Dedifferentiated amniotic fluid mesenchymal stem cell (primary cell): ENCODE measurements around the gene CALCR.
"Not testable (repeated sequence)": the region's sequence is repeated elsewhere in the genome, so short reads cannot be mapped to it uniquely, and the experiment has no call there.

Experiments
- DNase-seq: peaks from one replicate; pipeline ENCODE4 v3.0.0-alpha.2; 2016; ENCODE audit errors: extremely low spot score

CALCR gene

DNA sequence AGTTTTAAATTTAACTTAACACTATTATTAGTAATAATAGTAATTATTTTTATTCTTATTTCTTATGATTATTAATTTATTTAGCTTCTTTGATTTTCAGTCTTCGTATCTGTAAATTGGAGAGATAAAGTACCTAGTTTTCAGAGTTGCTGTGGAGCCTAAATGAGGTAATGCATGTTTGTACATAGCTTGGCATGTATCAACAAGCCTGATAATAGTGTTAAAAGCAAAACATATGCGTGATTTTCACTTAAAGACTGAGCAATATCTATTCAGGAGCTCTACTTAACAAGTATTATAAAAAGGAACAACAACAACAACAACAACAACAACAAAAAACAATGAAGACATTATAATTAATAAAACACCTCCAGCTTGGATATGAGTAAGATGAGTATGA is 12.4 kb downstream of the CALCR start:
- no peak for DNase-seq

DNA sequence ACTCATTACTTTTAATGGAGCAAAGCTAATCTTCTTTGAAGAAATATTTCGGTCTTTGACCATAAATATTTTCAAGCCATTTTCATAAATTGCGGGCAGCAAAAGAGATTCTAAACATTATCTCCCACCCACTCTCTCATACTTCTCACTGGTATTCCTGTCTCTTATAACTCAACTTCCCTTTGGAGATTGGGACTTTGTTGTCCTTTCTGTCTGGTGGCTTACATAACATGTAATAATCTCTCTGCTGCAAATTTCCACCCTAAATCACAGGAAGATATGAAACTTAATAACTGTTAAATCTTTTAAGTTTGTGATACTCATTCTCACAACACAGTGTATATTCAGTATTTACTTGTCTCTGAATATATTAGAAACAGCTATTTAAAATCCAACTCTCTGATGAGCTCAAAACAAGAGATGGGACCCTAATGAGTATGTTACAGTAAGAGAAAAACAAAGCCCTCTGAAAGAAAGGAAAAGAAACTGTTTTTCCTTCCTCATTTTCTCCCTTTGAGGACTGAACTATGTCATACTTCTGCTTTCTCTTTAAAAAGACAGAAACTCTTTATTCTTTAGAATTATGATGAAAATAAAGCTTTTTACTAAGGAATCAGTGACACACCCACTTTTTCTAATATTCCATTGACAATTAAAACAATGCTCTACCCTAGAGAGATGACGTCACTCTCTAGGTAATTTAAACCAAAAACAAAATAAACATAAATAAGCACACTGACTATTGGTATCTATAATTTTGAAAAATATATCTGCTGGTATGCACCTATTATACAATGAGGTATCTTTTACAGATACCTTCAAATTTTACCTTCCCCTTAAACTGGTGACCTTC is 14.7 kb downstream of the CALCR start:
- DNase-seq = no peak

DNA sequence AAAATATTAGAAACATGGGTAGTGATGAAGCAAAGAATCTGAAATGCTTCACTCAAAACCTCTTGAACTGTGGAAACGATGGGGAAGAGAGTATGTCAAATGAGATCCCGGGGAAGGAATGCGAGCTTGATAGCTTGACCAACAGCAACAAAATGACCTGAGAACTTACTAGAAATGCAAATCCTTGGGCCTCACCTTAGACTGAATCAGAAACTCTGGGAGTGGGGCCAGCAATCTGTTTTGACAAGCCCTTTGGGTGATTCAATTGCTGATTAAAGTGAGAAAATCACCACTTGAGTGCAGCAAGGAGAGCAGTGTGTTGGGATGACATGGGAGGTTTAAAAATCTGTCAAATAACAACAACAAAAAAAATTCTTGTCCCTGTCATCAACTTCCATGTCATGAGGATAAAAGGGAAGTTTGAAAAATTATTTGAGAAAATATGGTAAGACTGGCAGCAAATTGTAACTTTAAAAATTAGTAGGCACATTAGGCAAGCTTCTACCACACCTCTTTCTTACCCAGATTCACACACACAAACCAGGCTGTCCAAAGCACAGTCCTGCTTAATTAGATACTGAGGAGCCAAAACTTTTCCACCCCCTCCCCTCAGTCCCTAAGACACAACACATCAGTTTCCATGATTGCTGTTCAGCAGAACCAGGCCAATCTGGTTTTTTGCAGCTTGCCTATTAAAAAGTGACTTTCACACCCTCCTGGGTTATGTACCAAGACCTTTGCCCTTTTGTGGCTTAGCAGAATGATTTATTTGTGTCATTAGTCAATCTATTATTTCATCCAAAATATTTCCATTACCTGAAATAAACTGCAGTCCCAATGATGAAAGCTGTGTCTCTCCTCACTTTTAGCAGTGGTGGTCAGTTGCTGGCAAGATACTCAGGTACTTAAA is 15.6 kb downstream of the CALCR start:
- DNase-seq = no peak

DNA sequence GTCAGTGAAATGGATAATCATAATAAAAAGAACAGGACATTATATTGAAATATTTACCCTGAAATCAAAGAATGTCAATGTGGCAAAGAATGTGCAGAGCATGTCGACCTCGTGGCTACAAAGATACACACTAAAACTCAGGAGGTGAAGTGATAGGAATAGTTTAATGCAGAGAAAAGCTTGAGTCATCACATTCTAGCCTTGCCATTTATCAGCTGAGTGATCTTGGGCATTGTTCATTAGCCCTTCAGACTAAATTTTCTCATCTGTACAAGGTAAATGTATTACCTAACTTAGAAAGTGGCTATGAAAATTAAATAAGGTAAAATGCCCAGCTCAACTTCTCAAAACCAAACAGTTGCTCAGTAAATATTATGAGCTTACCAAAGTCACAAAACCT is 22.6 kb downstream of the CALCR start:
- DNase-seq = no peak

DNA sequence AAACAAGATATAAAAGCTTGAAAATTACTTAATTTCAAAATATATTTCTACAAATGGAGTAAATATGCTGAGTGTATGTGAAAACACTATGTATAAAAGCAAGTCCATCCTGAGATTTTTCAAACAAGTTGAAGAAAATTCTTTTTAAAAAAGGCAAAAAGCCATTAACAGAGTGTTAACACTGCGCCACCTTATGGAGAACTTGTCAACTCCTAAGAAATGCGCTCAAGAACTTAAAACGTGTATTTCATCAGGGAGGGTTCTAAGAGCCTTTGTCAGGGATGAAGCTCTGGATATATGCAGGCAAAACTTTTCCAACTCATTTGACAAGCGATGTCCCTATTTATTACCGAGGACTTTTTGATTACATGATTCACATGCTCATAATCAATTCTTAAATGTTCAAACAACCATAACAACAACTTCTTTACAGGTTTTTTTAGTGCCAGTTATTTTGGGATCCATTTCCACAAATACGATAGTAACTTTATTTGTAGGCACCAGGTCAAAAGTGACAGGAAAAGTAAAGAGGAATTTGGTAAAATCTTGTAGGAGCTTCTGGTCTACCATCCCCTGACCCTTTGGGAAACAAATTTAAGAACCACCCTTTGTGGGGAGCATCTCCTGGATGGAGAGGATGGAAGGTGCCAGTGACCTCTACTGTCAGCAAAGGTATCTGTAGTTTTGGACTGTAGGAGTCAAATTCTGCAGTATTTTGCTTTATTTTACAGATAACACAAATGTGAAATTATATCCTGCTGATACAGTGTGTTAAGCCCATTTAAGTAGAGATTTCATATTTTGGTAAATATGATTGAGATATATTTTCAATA is 23.2 kb downstream of the CALCR start:
- DNase-seq = peak; percentile 75

DNA sequence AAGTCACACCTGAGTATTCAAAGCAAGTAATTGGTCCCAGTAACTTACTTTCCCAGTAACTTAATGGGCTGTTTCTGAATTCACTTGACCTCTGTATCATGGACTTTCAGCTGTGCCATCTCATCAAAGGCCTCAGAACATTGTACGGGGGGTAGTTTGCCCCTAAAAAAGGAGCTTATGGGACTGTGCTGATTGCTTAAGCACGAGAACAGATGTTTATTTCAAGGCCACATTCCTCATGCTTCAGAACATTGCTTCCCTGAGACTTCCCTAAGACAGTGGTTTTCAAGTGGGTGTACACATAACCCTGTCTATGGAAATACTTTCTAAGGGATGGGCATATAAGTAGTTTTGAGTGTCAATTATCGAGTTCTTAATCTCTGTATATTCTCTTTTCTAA is 26.8 kb downstream of the CALCR start:
- DNase-seq = no peak

DNA sequence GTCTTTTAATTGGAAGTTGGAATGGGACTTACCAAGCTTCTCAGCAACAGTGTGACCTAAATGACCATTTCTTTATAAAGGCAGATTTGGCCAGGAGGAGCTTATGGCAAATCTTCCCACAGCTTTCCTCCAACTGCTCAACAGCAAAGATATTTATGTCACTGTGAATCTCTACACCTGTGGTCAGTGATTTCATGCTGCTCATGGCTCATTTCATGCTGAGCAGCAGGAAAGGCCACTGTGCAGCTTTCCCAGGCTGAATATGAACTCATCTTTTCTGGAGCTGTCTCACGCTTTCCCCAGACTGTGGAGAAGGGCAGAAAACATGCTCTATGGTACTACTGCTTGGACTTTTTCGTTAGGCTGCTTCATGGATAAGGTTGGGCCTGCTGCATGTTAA is 29.8 kb downstream of the CALCR start:
- DNase-seq = no peak

DNA sequence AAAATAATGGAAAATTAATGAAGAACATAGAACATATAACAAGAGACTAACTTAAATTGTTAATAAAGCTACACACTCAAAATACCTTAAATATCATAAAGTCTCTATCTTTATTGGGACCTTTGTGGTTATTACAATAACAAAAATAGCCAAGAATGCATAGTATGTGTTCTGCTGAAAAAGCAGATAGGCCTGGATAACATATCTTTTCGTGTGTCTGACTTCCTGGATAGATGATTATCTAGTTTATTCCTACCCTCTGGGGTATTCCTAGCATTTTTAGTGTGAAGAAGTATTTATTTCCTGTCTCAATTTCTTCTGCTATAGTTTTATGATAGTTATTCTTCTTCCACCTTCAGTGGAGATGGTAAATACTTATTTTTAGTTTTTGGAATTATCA is 36.5 kb downstream of the CALCR start:
- DNase-seq = no peak

DNA sequence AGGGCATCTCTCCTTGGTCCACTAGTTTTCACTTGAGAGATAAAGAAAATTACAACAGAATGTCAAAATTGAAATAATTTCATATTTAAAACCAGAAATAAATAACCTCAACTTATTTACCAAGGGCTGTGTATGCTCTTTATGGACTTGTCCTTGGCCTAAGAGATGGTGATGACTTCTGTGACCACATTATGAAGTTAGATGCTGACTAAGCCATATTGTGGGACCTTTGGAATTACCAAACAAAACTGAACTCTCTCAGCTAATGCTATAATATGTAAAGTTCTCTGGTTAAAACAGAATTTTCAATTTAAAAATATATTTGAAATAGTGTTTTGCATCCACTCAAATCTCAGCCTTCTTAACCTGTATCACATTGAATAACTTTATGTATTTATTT is 38.9 kb downstream of the CALCR start:
- DNase-seq = no peak

DNA sequence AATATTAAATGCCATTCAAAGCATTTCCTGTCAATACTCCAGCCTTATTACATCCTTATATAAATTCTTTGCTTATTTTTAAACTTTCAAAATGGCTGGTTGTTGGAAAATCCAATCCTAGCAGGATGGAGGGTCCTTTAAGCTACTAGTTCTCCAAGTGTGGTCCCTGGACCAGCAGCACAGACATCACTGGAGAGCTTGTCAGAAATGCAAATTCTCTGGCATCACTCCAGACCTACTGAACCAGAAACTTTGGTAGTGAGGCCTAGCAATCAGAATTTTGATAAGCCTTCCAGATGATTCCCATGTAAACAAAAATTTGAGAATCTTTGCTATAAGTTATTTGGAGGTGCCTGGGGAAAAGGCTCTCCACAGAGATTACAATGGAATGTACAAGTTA is 43.8 kb downstream of the CALCR start:
- DNase-seq = no peak

DNA sequence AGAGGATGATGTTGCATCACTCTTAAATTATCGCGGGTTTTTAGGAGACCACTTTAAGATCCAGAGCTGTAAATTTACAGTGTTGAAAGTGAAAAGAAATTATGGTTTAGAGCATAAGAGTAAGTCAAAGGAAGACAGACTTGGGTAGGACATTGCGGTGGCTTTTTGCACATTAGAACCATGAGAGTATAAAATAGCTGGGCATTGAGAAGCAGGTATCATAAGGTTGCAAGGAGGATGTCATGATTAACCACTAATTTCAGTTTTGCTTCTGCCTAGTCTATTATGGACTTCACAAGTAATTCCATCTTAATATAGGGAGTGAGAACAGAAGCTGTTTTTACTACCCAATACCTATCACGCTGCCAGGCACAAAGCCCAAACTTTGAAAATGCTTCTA is 57.7 kb downstream of the CALCR start:
- DNase-seq = no peak

DNA sequence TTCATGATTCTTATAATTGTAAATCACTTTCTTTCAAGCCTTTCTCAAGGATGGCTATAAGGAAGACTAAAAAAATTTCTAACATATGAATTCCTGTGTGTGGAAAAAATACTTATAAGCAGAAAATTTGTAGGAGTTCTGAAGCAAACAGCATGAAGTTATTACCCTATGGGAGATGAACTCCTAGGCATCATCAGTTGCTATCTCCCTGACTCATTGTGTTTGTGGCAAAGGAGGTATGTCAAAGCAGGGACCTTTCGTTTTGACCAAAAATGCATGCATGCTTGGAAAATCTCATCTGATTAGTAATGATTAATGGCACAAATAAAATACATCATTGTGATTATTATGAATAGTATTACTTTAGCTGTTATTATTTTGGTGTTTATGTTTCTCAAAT is 59.4 kb downstream of the CALCR start:
- DNase-seq = no peak

DNA sequence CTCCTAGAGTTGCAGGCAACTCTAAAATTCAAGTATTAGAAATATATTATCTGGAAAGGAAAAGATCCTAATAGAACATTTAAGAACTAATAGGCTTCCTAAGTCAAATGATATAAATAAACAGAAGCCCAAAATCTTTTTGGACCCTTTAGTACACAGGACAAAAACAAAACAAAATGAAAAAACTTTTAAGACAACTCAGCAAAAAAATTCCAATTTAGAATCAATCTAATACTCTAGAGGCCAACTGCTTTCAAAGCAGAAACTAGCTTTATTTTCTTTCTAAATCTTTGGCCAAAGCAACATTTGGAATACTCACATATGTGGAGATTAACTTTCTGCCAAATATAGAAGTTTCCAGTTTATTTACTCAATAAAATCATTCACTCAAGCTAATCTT is 65.2 kb downstream of the CALCR start:
- no peak for DNase-seq

DNA sequence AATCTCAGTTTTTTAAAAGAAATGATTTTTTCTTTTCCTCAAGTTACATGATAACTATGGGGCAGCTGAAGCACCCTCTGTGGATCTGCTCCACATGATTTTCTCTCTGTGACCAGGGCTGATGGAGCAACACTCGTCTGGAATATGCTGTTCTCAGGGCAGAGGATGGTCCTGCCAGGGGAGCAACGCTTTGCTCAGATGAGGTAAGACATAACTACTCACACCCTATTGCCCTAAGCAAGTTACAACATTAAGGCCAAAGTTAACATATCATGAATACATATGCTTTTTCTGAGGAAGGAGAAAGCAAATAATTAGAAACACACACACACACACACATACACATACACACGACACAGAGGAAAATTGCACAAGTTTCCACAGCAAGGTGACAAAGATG is 71.4 kb downstream of the CALCR start:
- no peak for DNase-seq

DNA sequence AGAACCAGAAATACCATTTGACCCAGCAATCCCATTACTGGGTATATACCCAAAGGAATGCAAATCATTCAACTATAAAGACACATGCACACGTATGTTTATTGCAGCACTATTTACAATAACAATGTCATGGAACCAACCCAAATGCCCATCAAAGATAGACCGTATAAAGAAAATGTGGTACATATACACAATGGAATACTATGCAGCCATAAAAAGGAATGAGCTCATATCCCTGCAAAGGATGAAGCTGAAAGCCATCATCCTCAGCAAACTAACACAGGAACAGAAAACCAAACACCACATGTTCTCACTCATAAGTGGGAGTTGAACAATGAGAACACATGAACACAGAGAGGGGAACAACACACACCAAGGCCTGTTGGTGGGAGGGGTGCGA is 82.7 kb downstream of the CALCR start:
- not testable (repeated sequence) for DNase-seq

DNA sequence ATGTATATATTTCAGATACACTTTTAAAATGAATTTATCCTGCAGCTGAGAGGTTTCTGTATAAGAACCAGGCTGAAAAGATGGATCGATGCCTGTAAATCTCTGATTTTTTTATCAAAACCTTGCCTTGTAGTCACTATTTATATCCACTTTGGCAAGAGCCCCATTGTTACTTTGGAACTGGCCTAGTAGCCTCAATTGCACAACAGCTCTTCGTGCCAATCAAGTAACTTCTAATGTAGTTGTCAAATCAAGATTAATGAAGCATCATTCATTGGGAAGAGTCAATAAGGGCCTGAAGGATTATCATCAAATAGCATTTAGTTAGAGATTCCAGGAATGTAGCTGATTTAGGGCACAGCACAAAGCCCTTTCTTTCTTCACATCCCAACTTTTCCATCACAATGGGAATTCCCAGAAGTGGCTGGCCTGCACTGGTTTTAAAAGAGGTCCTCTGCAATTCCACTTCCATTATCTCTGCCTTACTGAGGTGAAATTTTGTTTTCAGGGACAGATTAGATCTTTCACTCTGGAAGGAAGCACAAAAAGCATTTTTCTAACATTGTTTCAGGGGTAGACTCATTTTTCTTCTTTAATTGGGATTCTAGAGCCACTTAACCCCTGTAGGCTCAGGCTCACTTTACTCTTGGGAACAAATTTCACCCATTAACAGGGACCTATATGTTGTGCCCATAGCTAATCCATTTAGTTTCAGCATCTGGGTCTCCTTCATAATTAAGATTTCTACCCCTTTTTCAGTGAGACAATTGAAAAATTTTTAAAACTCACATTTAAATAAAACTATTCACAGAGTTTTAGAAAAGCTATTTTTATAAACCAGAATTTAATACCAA is 97.8 kb downstream of the CALCR start:
- no peak for DNase-seq

DNA sequence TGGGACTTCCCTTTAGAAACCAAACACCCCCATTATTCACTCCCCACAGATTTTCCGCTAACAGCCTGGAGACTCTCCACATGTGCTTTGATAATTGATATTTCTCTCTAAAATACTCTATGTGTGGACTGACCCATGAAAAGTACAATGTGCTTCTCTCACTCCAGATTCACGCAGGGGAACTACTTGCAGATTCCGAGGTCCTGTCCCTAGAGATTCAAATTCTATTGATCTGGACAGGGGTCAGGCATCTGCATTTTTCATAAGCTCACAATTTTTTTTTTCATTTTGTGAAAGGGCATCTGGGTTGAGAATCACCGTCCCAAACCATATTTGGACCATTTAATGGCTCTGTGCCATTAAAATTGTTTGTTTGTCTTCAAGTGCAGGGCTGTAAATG is 98.7 kb downstream of the CALCR start:
- no peak for DNase-seq

DNA sequence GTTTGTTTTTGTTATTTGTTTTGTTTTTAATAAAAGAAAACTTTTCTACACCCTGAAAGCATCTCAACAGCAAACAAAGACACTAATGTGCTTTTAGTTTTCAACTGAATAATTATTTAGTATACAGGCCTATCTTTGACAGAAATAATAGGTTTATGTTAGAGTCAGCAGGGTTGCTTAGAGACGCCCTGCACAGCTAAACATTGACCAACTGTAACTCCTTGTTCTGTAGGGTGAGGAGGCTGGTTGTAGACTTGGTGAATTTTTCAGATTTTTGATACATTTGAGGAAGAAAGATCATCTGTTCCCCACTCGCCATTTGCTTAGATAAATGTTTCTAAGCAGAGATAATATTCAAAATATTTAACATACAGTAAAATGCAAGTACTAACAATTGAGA is 103.1 kb downstream of the CALCR start:
- no peak for DNase-seq

DNA sequence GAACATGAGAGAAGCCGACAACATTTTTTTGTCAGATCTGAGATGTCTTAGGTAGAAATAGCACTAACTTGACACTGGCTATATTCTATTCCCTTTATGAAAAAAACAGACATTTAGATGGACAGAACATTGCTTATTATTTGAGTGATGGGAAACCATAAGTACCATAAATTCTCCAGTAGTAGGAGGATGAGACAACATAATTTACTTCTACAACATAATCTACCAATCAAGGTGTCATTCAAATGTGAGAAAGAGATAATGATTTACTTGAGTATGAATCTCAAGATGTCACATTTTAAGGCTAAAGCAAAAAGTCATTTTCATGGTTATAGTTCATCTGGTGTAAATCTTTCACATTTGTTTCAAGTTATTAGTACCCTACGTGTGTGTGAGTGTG is 110.8 kb downstream of the CALCR start:
- no peak for DNase-seq

DNA sequence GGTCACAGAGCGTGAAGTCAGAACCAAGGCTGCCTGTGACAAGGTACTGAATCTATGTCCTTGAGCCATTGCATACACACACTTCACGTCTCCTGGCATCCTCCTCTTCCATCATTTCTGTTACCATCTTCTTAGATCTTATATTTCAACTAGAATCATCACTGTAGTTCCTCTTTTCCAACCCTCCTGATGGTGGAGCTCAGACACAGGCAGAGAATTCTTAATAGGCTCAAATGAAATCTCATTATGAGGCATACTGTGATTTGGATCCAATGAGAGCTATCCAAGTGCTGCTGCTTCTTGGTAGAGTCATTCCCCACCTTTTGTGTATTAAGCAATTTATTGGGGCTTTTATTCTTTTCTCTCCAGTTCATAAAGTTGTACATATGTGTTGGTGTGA is 113.2 kb downstream of the CALCR start:
- DNase-seq = no peak

DNA sequence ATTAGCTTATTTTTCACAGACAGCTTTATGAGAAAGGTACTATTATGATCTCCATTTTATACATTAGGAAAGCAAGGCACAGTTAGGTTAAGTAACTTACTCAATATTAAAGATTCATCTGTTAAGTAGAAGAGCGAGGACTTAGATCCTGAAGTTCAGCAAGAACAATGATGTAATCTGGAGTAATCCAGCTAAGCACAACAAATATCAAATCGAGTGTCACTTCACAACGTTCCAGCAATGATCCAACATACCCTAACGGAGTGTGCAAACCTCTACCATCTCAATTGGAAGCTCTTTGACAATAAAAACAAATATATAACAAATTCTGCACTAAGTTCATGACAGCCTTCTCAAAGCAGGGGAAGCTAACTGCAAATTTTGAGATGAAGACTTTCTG is 121.3 kb downstream of the CALCR start:
- DNase-seq = no peak
